ENCODE measurements around the gene RBMS1. TPM values are rescaled to one million over a fixed set of nuclear protein-coding genes. Genes with fewer than 3 reads are reported as not detected.

The RBMS1 gene
- total and polyA plus RNA-seq, 2 experiments from 2014 or later: 55.5 to 94.8 TPM

- TF ChIP-seq, protein P1, sequence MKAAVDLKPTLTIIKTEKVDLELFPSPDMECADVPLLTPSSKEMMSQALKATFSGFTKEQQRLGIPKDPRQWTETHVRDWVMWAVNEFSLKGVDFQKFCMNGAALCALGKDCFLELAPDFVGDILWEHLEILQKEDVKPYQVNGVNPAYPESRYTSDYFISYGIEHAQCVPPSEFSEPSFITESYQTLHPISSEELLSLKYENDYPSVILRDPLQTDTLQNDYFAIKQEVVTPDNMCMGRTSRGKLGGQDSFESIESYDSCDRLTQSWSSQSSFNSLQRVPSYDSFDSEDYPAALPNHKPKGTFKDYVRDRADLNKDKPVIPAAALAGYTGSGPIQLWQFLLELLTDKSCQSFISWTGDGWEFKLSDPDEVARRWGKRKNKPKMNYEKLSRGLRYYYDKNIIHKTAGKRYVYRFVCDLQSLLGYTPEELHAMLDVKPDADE (IDR thresholded peaks at IDR 0.05): no peak
- TF ChIP-seq JUNB (IDR thresholded peaks at IDR 0.05; ENCODE audit: unreplicated experiment) (no peak), STAT1 (IDR thresholded peaks at IDR 0.05; ENCODE audit: unreplicated experiment) (no peak), CREB1 (CRISPR knock-in tag; IDR thresholded peaks at IDR 0.05; ENCODE audit: low read depth) (no peak), EZH2phosphoT487 (IDR thresholded peaks at IDR 0.05; ENCODE audit: unreplicated experiment) (no peak), POLR2AphosphoS5 (IDR thresholded peaks at IDR 0.05; ENCODE audit: low read depth) (no peak)
- TF ChIP-seq, protein P2, sequence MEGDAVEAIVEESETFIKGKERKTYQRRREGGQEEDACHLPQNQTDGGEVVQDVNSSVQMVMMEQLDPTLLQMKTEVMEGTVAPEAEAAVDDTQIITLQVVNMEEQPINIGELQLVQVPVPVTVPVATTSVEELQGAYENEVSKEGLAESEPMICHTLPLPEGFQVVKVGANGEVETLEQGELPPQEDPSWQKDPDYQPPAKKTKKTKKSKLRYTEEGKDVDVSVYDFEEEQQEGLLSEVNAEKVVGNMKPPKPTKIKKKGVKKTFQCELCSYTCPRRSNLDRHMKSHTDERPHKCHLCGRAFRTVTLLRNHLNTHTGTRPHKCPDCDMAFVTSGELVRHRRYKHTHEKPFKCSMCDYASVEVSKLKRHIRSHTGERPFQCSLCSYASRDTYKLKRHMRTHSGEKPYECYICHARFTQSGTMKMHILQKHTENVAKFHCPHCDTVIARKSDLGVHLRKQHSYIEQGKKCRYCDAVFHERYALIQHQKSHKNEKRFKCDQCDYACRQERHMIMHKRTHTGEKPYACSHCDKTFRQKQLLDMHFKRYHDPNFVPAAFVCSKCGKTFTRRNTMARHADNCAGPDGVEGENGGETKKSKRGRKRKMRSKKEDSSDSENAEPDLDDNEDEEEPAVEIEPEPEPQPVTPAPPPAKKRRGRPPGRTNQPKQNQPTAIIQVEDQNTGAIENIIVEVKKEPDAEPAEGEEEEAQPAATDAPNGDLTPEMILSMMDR (conservative IDR thresholded peaks at IDR 0.05; ENCODE audit: low read depth in 2 of 2): no peak
These were observed 67.0 kb downstream of the RBMS1 start (continued) for GRCh38 chr2:160426604-160427003.

- 0 out of 2 replicates have a peak, but pooled peaks cover 4% of the 10 kb centered on the region for H3K36me3 ChIP-seq (ENCODE audit: insufficient read depth)
- no peak overlapping the region for H2AFZ ChIP-seq
- peaks cover 11% of the 10 kb centered on the region; the same call in 1 of the 2 replicates for H3K4me1 ChIP-seq (ENCODE audit: insufficient read depth)
- no peak overlapping the region for H3K27ac Mint-ChIP-seq
- no peak overlapping the region for H3K4me2 ChIP-seq
- peaks cover 4% of the 10 kb centered on the region for H3K27me3 Mint-ChIP-seq (ENCODE audit: insufficient read depth, low read depth, poor library complexity)
- no peak overlapping the region for H3K27ac ChIP-seq (ENCODE audit: low read depth)
- DNase-seq (ENCODE audit: low spot score): no peak
- peaks cover 16% of the 10 kb centered on the region for H3K79me2 ChIP-seq (replicated peaks; ENCODE audit: insufficient read depth)
- no peaks in the 10 kb centered on the region; the same call in 1 of the 2 replicates for H4K20me1 ChIP-seq (replicated peaks; ENCODE audit: insufficient read depth)
- ATAC-seq: no peak
- H3K4me3 Mint-ChIP-seq: no peak overlapping the region
- peaks cover 18% of the 10 kb centered on the region for H3K36me3 Mint-ChIP-seq (ENCODE audit: low read depth)
- H3K9me2 ChIP-seq (ENCODE audit: insufficient read depth): no peaks in the 10 kb centered on the region
- no peaks in the 10 kb centered on the region for H3K27me3 ChIP-seq (ENCODE audit: insufficient read depth)
- peaks cover 4% of the 10 kb centered on the region for H3K9me3 Mint-ChIP-seq
- no peaks in the 10 kb centered on the region for H3F3A ChIP-seq (replicated peaks; ENCODE audit: low read depth)
- H3K4me3 ChIP-seq: no peak overlapping the region
- TF ChIP-seq EZH2phosphoT487 (IDR thresholded peaks at IDR 0.05; ENCODE audit: unreplicated experiment): no peak
- TF ChIP-seq CREB1 (CRISPR knock-in tag; IDR thresholded peaks at IDR 0.05; ENCODE audit: low read depth): no peak
- TF ChIP-seq, protein P2 (conservative IDR thresholded peaks at IDR 0.05; ENCODE audit: low read depth in 2 of 2): no peak
- TF ChIP-seq ZNF331 (CRISPR knock-in tag; IDR thresholded peaks at IDR 0.05; ENCODE audit: low read depth): no peak
- no peak for TF ChIP-seq POLR2AphosphoS5 (IDR thresholded peaks at IDR 0.05; ENCODE audit: low read depth)
- TF ChIP-seq JUNB (IDR thresholded peaks at IDR 0.05; ENCODE audit: unreplicated experiment): no peak
- peaks cover 14% of the 10 kb centered on the region; the same call in 2 of the 3 replicates for H3K4me1 Mint-ChIP-seq
These were observed 68.0 kb downstream of the RBMS1 start for GRCh38 chr2:160425434-160426151.

All from GM23338 (cell line).